Keratinocyte (primary cell): Measurements from ENCODE around the gene MAGEB6B. TPM values are rescaled to one million over a fixed set of nuclear protein-coding genes. Genes with fewer than 3 reads are reported as not detected.

Experiments used
- DNase-seq: peaks from one replicate; pipeline ENCODE4 v3.0.0-alpha.2; 2011; ENCODE audit warnings: low read depth, missing footprints, low spot score
- FAIRE-seq: peaks from 2 replicates; lab custom pipeline; 2011; peaks lifted over from hg19 to GRCh38; lab: Jason Lieb, UNC
- H2AFZ ChIP-seq: 2 replicates; pipeline ENCODE4 v1.6.0; 2012; ENCODE audit warnings: low read length, control low read depth, inconsistent platforms; ENCODE audit not compliant: control insufficient read depth
- H3K27ac ChIP-seq: 2 replicates; pipeline ENCODE4 v1.5.1; 2011; ENCODE audit warnings: low read length; ENCODE audit not compliant: control insufficient read depth, insufficient read depth
- H3K27me3 ChIP-seq: 3 replicates; pipeline ENCODE4 v1.6.0; 2011; ENCODE audit warnings: low read length; ENCODE audit not compliant: control insufficient read depth, insufficient read depth; ENCODE audit errors: extremely low read depth
- H3K36me3 ChIP-seq, 2 experiments: 2 replicates in 1 of 2; 3 replicates in 1 of 2; pipeline ENCODE4 v1.5.1; 2011; ENCODE audit warnings: low read length in 2 of 2, mild to moderate bottlenecking in 1 of 2; ENCODE audit not compliant: control insufficient read depth in 2 of 2, insufficient read depth in 2 of 2; ENCODE audit errors: extremely low read depth in 1 of 2
- H3K4me1 ChIP-seq: 3 replicates; pipeline ENCODE4 v1.5.1; 2011; ENCODE audit warnings: low read length; ENCODE audit not compliant: control insufficient read depth, insufficient read depth; ENCODE audit errors: extremely low read depth
- H3K4me2 ChIP-seq: 3 replicates; pipeline ENCODE4 v1.6.0; 2011; ENCODE audit warnings: low read depth, low read length; ENCODE audit not compliant: control insufficient read depth, insufficient read depth; ENCODE audit errors: extremely low read depth
- H3K4me3 ChIP-seq, 3 experiments: fragments of 200-600 bp in 1 of 3; sonication (generic) in 1 of 3; 2 replicates in 2 of 3; 3 replicates in 1 of 3; pipeline ENCODE4 v1.5.1; 2011 to 2016; ENCODE audit warnings: low read length in 3 of 3, mild to moderate bottlenecking in 3 of 3, control low read depth in 2 of 3, inconsistent platforms in 1 of 3, low read depth in 1 of 3, mixed read lengths in 1 of 3, mixed run types in 1 of 3, moderate library complexity in 1 of 3; ENCODE audit not compliant: control insufficient read depth in 2 of 3, insufficient read depth in 2 of 3; ENCODE audit errors: extremely low read depth in 1 of 3
- H3K79me2 ChIP-seq: 2 replicates; pipeline ENCODE4 v1.6.0; 2012; ENCODE audit warnings: low read length; ENCODE audit not compliant: control insufficient read depth, insufficient read depth
- H3K9ac ChIP-seq: 3 replicates; pipeline ENCODE4 v1.6.0; 2011; ENCODE audit warnings: low read length; ENCODE audit not compliant: control insufficient read depth, insufficient read depth; ENCODE audit errors: extremely low read depth
- H3K9me1 ChIP-seq: 3 replicates; pipeline ENCODE4 v1.6.0; 2011; ENCODE audit warnings: low read length; ENCODE audit not compliant: control insufficient read depth, insufficient read depth; ENCODE audit errors: extremely low read depth
- H3K9me3 ChIP-seq: 2 replicates; pipeline ENCODE4 v1.5.1; 2012; ENCODE audit warnings: low read depth, low read length; ENCODE audit not compliant: control insufficient read depth
- H4K20me1 ChIP-seq: 3 replicates; pipeline ENCODE4 v1.6.0; 2011; ENCODE audit warnings: low read length; ENCODE audit not compliant: control insufficient read depth, insufficient read depth; ENCODE audit errors: extremely low read depth
- CTCF ChIP-seq, 3 experiments: IDR thresholded peaks in 1 of 3; conservative IDR thresholded peaks in 1 of 3; optimal IDR thresholded peaks in 1 of 3; 2 replicates in 2 of 3; 3 replicates in 1 of 3; pipeline versions ENCODE3 to v1.5.1; 2011; ENCODE audit warnings: low read length in 3 of 3, mild to moderate bottlenecking in 3 of 3, moderate library complexity in 2 of 3, control low read depth in 1 of 3, inconsistent platforms in 1 of 3; ENCODE audit not compliant: insufficient read depth in 2 of 3; ENCODE audit errors: extremely low read depth in 1 of 3
- EZH2 ChIP-seq: IDR thresholded peaks from one replicate; pipeline ENCODE4 v1.6.1; 2012; ENCODE audit warnings: inconsistent platforms, mild to moderate bottlenecking, low read length, moderate library complexity
- dilution Hi-C: fragments of 300-500 bp; cut with MboI; formaldehyde crosslinking; loops from one replicate; pipeline ENCODE4 v1.7.0; 2020; ENCODE audit warnings: low sequenced_read_pairs; ENCODE audit not compliant: extremely low pct_ligation_motif_present
- polyA plus RNA-seq, 5 experiments: library from polyadenylated mRNA; depleted of rRNA in 3 of 5; stranded (reverse) in 3 of 5; stranded (forward) in 1 of 5; unstranded in 1 of 5; fragments of >200 nt; gene quantifications; 1 replicate in 1 of 5; 2 replicates in 3 of 5; 3 replicates in 1 of 5; pipeline versions ENCODE4 v1.2.1 to v1.2.3, GENCODE V29; 2011 to 2012; ENCODE audit warnings: missing spikeins in 2 of 5, low read depth in 1 of 5, low replicate concordance in 1 of 5

Gene MAGEB6B
- polyA plus RNA-seq, 1 donor (not counting 4 experiments of a cell fraction or from before 2014, with no cell fraction given) = not detected

- no peak for TF ChIP-seq CTCF (optimal IDR thresholded peaks at IDR 0.05 in 1 of 3, IDR thresholded peaks at IDR 0.05 in 1 of 3, conservative IDR thresholded peaks at IDR 0.05 in 1 of 3; ENCODE audit: extremely low read depth in 1 of 3, insufficient read depth in 2 of 3, low read length in 3 of 3)
- no peak for TF ChIP-seq EZH2
- Histone ChIP-seq H3K4me3 (no peak overlapping the region), H3K9ac (no peak overlapping the region), H3K9me1 (no peaks in the 10 kb centered on the region), H2AFZ (no peak overlapping the region), H3K4me2 (no peak overlapping the region), H3K9me3 (no peaks in the 10 kb centered on the region), H4K20me1 (no peaks in the 10 kb centered on the region), H3K4me1 (no peaks in the 10 kb centered on the region), H3K79me2 (no peaks in the 10 kb centered on the region), H3K36me3 (no peaks in the 10 kb centered on the region), H3K27me3 (no peaks in the 10 kb centered on the region), H3K27ac (no peak overlapping the region)
- FAIRE-seq = no peak
- no peak for DNase-seq
- dilution Hi-C loops = no loop called here
These were observed 14.4 kb upstream of the MAGEB6B start for GRCh38 chrX:26146024-26146423.

- TF ChIP-seq EZH2 (no peak), CTCF (optimal IDR thresholded peaks at IDR 0.05 in 1 of 3, IDR thresholded peaks at IDR 0.05 in 1 of 3, conservative IDR thresholded peaks at IDR 0.05 in 1 of 3; ENCODE audit: extremely low read depth in 1 of 3, insufficient read depth in 2 of 3, low read length in 3 of 3) (no peak)
- Histone ChIP-seq H3K79me2 (no peaks in the 10 kb centered on the region), H3K9me3 (no peaks in the 10 kb centered on the region), H4K20me1 (no peaks in the 10 kb centered on the region), H3K4me2 (no peak within 1 kb of the TSS), H3K27me3 (no peaks in the 10 kb centered on the region), H3K9me1 (no peaks in the 10 kb centered on the region), H3K4me3 (no peak within 1 kb of the TSS), H3K9ac (no peak within 1 kb of the TSS), H3K4me1 (no peaks in the 10 kb centered on the region), H2AFZ (no peak within 1 kb of the TSS), H3K36me3 (no peaks in the 10 kb centered on the region), H3K27ac (no peak within 1 kb of the TSS)
- FAIRE-seq = no peak
- dilution Hi-C loops = no loop called here
- no peak for DNase-seq
These were observed 31.8 kb downstream of the MAGEB6B start, which contains the start of gene MAGEB6 for GRCh38 chrX:26192204-26192603. MAGEB6 (plus strand) TSS chrX:26192440; CDS start chrX:26193847, 1,407 bp downstream.
